GM04503 (cell line): ENCODE measurements around the gene WNT8A.

Experiments used
- DNase-seq: peaks from one replicate; pipeline ENCODE4 v3.0.0-alpha.2; 2012; ENCODE audit warnings: low read depth

WNT8A gene

DNA sequence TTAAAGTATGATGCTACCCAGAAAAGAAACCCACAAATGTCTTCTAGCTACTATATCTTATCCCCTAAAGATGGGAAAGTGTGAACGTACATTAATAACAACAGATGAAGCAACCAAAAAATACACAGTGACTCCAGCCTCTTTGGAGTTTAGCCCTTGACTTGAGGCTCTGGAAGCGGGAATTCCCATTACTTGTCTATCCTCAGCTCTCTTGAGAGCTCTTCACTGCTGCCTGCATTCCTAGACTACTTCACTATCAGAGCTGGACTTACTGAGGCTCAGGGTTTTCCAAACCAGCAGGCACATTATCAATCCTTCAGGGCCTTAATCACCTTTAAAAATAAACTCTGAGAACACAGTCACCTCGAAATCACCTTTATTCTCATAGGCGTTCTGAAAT is 56.4 kb downstream of the WNT8A start:
- DNase-seq, result no peak
